ENCODE results near the gene RYR3.

DNA sequence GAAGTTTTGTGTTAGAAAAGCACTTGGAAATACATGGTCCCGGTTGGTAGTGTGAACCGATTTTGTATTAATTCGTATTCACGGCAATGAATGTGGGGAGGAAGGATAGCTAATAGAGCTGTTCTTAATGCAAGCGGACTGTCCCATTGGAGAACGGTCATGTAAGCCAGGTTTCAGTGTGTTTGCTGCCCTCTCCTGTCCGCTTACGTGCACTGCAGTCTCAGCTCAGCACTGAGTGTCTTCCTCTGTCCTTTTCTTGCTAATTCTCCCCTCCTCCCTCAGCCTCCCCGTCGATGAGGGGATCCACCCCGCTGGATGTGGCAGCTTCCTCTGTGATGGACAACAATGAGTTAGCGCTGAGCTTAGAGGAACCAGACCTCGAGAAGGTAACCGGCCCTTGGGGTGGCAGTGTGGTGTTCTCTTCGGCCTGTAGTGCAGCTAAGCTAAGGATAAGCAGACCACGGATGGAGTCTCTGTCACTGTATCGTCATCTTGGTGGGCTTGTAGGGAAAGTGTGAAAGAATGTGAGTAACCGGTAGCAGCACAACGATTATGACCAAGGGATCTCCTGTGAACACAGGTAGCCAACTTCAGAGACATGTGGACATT lies 390.0 kb downstream of the RYR3 start:
- TF ChIP-seq POLR2A (IDR thresholded peaks at IDR 0.05; ENCODE audit: low read length), result no peak
- no peak for TF ChIP-seq GATA1 (IDR thresholded peaks at IDR 0.05; ENCODE audit: low read depth, low read length)
